Measurements from ENCODE around the gene MASP1. TPM values are rescaled to one million over a fixed set of nuclear protein-coding genes. Genes with fewer than 3 reads are reported as not detected.
"Not testable (repeated sequence)": the region's sequence is repeated elsewhere in the genome, so short reads cannot be mapped to it uniquely, and the experiment has no call there.

The MASP1 gene
- total RNA-seq, 1 experiment from 2014 or later = not detected

- DNase-seq (ENCODE audit: low read depth) = no peak
Measured at GRCh38 chr3:187265461-187265955, 26.0 kb downstream of the MASP1 start.

GRCh38 chr3:187264911-187265310 is 26.6 kb downstream of the MASP1 start:
- no peak for DNase-seq (ENCODE audit: low read depth)

- peak; percentile 44 for DNase-seq (ENCODE audit: low read depth)
Measured at GRCh38 chr3:187264021-187264420, 27.5 kb downstream of the MASP1 start.

GRCh38 chr3:187263270-187263669 is 28.3 kb downstream of the MASP1 start:
- DNase-seq (ENCODE audit: low read depth) = no peak

- DNase-seq (ENCODE audit: low read depth) = no peak
Measured at GRCh38 chr3:187262360-187262759, 29.2 kb downstream of the MASP1 start.

GRCh38 chr3:187261541-187261969 is 30.0 kb downstream of the MASP1 start:
- DNase-seq (ENCODE audit: low read depth) = no peak

- no peak for DNase-seq (ENCODE audit: low read depth)
Measured at GRCh38 chr3:187259171-187259570, 32.4 kb downstream of the MASP1 start.

GRCh38 chr3:187257992-187258692 is 33.4 kb downstream of the MASP1 start:
- DNase-seq (ENCODE audit: low read depth) = no peak

- no peak for DNase-seq (ENCODE audit: low read depth)
Measured at GRCh38 chr3:187257471-187257870, 34.1 kb downstream of the MASP1 start.

GRCh38 chr3:187256051-187256616 is 35.4 kb downstream of the MASP1 start:
- no peak for DNase-seq (ENCODE audit: low read depth)

GRCh38 chr3:187255314-187255713 is 36.2 kb downstream of the MASP1 start:
- DNase-seq (ENCODE audit: low read depth) = no peak

GRCh38 chr3:187252311-187252710 is 39.2 kb downstream of the MASP1 start:
- no peak for DNase-seq (ENCODE audit: low read depth)

- no peak for DNase-seq (ENCODE audit: low read depth)
Measured at GRCh38 chr3:187251599-187251998, 39.9 kb downstream of the MASP1 start.

- no peak for DNase-seq (ENCODE audit: low read depth)
Measured at GRCh38 chr3:187247398-187247797, 44.1 kb downstream of the MASP1 start.

GRCh38 chr3:187243933-187244524 is 47.5 kb downstream of the MASP1 start:
- no peak for DNase-seq (ENCODE audit: low read depth)

- no peak for DNase-seq (ENCODE audit: low read depth)
Measured at GRCh38 chr3:187242900-187243299, 48.6 kb downstream of the MASP1 start.

GRCh38 chr3:187242435-187242834 is 49.1 kb downstream of the MASP1 start:
- DNase-seq (ENCODE audit: low read depth) = no peak

GRCh38 chr3:187238835-187239234 is 52.7 kb downstream of the MASP1 start:
- DNase-seq (ENCODE audit: low read depth) = not testable (repeated sequence)

- no peak for DNase-seq (ENCODE audit: low read depth)
Measured at GRCh38 chr3:187238239-187238638, 53.3 kb downstream of the MASP1 start.

- no peak for DNase-seq (ENCODE audit: low read depth)
Measured at GRCh38 chr3:187237741-187238140, 53.8 kb downstream of the MASP1 start.

- no peak for DNase-seq (ENCODE audit: low read depth)
Measured at GRCh38 chr3:187236962-187237361, 54.6 kb downstream of the MASP1 start.

- no peak for DNase-seq (ENCODE audit: low read depth)
Measured at GRCh38 chr3:187230011-187230410, 61.5 kb downstream of the MASP1 start.

- DNase-seq (ENCODE audit: low read depth) = no peak
Measured at GRCh38 chr3:187228740-187229139, 62.8 kb downstream of the MASP1 start.
